Prostate gland (tissue), 2 donors: ENCODE data around the gene TRAK1.

ENCODE experiments used
- POLR2A ChIP-seq: fragments of 450-650 bp; IDR thresholded peaks from one replicate; pipeline ENCODE4 v1.6.1; 2016; ENCODE audit warnings: antibody characterized with exemption, mild to moderate bottlenecking
- POLR2AphosphoS5 ChIP-seq: sonication (generic); formaldehyde crosslinking; IDR thresholded peaks from one replicate; pipeline ENCODE4 v1.6.1; 2017; ENCODE audit warnings: antibody characterized with exemption
- TF ChIP-seq, protein P1 (sequence below), 4 experiments: fragments of 200-600 bp in 2 of 4; fragments of 450-650 bp in 2 of 4; sonication (generic) in 2 of 4; IDR thresholded peaks; 1 replicate in 3 of 4; 2 replicates in 1 of 4; pipeline ENCODE4 v1.5.1; 2016 to 2019; ENCODE audit warnings: antibody characterized with exemption in 4 of 4, mild to moderate bottlenecking in 2 of 4, moderate library complexity in 2 of 4

DNA sequence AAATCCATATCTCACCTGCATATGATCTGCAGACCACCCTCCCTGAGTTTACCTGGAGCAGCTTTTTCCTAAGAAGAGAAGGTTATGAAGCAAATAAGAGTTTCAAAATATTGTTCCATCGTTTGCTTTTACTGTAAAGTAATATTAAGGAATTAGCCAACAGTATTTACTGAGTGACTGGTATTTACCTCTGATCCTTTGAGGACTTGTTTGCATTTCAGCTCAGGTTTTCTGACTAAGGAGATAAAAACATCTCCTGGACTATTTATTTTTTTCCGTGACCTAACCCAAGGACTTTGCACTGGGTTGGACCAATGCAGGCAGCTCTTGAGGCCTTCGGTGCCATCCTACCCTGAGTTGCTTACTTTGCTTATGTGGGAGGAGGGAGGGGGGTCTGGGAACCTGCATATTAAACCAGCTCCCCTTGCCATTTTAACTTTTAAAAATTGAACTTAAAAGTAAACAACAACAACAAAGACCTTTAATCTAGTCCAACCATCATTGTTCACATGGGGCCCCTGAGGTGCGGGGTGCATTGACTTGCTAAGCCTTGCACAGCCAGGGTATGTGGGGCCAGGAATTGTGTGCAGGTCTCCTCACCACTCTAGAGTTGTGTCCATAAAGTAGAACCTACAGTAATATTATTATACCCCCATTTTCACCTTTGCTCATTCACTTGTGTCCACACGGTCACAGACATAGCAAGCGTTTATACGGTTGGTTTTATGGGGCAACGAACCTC, 39.3 kb downstream of the TRAK1 start:
- TF ChIP-seq POLR2A (no peak), POLR2AphosphoS5 (peak; percentile 24)
- TF ChIP-seq, protein P1, sequence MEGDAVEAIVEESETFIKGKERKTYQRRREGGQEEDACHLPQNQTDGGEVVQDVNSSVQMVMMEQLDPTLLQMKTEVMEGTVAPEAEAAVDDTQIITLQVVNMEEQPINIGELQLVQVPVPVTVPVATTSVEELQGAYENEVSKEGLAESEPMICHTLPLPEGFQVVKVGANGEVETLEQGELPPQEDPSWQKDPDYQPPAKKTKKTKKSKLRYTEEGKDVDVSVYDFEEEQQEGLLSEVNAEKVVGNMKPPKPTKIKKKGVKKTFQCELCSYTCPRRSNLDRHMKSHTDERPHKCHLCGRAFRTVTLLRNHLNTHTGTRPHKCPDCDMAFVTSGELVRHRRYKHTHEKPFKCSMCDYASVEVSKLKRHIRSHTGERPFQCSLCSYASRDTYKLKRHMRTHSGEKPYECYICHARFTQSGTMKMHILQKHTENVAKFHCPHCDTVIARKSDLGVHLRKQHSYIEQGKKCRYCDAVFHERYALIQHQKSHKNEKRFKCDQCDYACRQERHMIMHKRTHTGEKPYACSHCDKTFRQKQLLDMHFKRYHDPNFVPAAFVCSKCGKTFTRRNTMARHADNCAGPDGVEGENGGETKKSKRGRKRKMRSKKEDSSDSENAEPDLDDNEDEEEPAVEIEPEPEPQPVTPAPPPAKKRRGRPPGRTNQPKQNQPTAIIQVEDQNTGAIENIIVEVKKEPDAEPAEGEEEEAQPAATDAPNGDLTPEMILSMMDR (IDR thresholded peaks at IDR 0.05), result no peak
